ENCODE results near the gene RNF32. TPM values are rescaled to one million over a fixed set of nuclear protein-coding genes. Genes with fewer than 3 reads are reported as not detected.

RNF32 gene
- total and polyA plus RNA-seq, 2 of the 13 experiments (the other 11 are each of a cell fraction or from before 2014, with no cell fraction given) = not detected

- TF ChIP-seq BCL6 (CRISPR knock-in tag; IDR thresholded peaks at IDR 0.05) = peak; percentile 94
- TF ChIP-seq MYNN (CRISPR knock-in tag; IDR thresholded peaks at IDR 0.05; ENCODE audit: low read depth) = 0 out of 2 replicates have a peak, but pooled peaks have one; percentile 64
- TF ChIP-seq ZNF616 (CRISPR knock-in tag; IDR thresholded peaks at IDR 0.05; ENCODE audit: low read depth) = no peak
- TF ChIP-seq PAF1 (CRISPR knock-in tag; IDR thresholded peaks at IDR 0.05) = no peak
- TF ChIP-seq TRIM22 (IDR thresholded peaks at IDR 0.05) = no peak
- TF ChIP-seq CREB3 (CRISPR knock-in tag; IDR thresholded peaks at IDR 0.05) = no peak
- TF ChIP-seq ZBTB42 (CRISPR knock-in tag; IDR thresholded peaks at IDR 0.05) = no peak
- TF ChIP-seq NR2F6 (IDR thresholded peaks at IDR 0.05) = peak; percentile 74
- peak; percentile 73 for TF ChIP-seq NR2F6 (CRISPR knock-in tag; IDR thresholded peaks at IDR 0.05)
- TF ChIP-seq GTF3A (CRISPR knock-in tag; conservative IDR thresholded peaks at IDR 0.05) = no peak
- no peak for TF ChIP-seq ZNF563 (CRISPR knock-in tag; IDR thresholded peaks at IDR 0.05)
- no peak for TF ChIP-seq REXO4 (CRISPR knock-in tag; IDR thresholded peaks at IDR 0.05; ENCODE audit: borderline replicate concordance)
- no peak for TF ChIP-seq ELK4 (CRISPR knock-in tag; IDR thresholded peaks at IDR 0.05; ENCODE audit: borderline replicate concordance)
- TF ChIP-seq NR2C2 (CRISPR knock-in tag; IDR thresholded peaks at IDR 0.05; ENCODE audit: borderline replicate concordance) = peak; percentile 49; the same call in 1 of the 2 replicates
- TF ChIP-seq ZNF496 (CRISPR knock-in tag; IDR thresholded peaks at IDR 0.05; ENCODE audit: insufficient replicate concordance) = no peak
- no peak for TF ChIP-seq CENPBD1 (CRISPR knock-in tag; IDR thresholded peaks at IDR 0.05; ENCODE audit: borderline replicate concordance, low read depth)
- 0 out of 2 replicates have a peak, but pooled peaks have one; percentile 37 for TF ChIP-seq NFE2 (CRISPR knock-in tag; IDR thresholded peaks at IDR 0.05)
- TF ChIP-seq ZNF839 (CRISPR knock-in tag; IDR thresholded peaks at IDR 0.05; ENCODE audit: borderline replicate concordance) = no peak
- TF ChIP-seq ZNF543 (CRISPR knock-in tag; IDR thresholded peaks at IDR 0.05) = no peak
- no peak for TF ChIP-seq ZNF773 (CRISPR knock-in tag; IDR thresholded peaks at IDR 0.05; ENCODE audit: borderline replicate concordance)
- TF ChIP-seq ZNF749 (CRISPR knock-in tag; IDR thresholded peaks at IDR 0.05; ENCODE audit: borderline replicate concordance) = no peak
- TF ChIP-seq ZBED4 (CRISPR knock-in tag; IDR thresholded peaks at IDR 0.05; ENCODE audit: borderline replicate concordance) = peak; percentile 84
Observed at GRCh38 chr7:156614434-156615264, 25.9 kb upstream of the RNF32 start (continued).

All from HepG2 (cell line).